Fibroblast of upper back skin (primary cell): ENCODE data around the gene LOX.
A peak's percentile ranks its signal among the peaks of the same experiment; 100 is the strongest.
"Not testable (repeated sequence)": the region's sequence is repeated elsewhere in the genome, so short reads cannot be mapped to it uniquely, and the experiment has no call there.

Experiments
- DNase-seq: peaks from one replicate; pipeline ENCODE4 v3.0.0-alpha.2; 2013

Gene LOX

GRCh38 chr5:122095158-122095557 is 17.1 kb upstream of the LOX start:
- DNase-seq, result no peak

- DNase-seq, result not testable (repeated sequence)
These were observed 16.2 kb upstream of the LOX start for GRCh38 chr5:122094251-122094650.

DNA sequence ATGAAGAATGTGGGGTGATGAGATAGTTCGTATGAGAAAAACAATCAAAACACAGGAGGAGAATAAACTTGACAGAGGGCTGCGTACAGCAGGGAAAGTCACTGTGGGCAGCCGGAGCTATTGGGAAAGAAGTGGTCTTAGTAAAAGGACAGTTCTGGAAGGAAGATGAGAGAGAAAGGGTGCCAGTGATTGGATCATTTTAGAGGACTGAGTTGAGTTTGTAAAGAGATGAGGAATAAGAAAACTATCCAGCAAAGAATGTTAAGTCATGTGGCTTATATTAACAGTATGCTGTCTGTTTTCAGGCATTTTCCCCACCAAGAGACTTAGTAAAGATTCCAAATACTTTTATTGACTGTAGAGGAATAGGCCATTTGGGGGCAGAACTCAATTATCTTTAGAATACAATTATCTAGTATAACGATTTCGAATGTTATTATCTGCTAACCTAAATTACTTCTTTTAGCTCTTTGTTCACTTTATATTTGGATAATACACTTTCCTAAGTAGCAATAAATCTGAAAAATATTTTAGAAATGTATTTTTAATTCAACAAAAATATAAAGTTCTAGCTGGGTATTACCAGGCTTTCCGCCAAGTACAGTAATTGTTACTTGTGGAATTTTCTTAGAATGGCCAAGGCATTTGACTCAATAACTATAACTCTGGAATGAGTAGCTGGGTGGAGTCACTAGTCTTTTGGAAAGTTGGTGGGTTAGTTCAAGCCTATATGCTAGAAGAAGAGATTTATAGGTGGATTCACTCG is 15.5 kb upstream of the LOX start:
- DNase-seq, result peak; percentile 95

- peak; percentile 94 for DNase-seq
These were observed 14.0 kb upstream of the LOX start for GRCh38 chr5:122091936-122092600.

DNA sequence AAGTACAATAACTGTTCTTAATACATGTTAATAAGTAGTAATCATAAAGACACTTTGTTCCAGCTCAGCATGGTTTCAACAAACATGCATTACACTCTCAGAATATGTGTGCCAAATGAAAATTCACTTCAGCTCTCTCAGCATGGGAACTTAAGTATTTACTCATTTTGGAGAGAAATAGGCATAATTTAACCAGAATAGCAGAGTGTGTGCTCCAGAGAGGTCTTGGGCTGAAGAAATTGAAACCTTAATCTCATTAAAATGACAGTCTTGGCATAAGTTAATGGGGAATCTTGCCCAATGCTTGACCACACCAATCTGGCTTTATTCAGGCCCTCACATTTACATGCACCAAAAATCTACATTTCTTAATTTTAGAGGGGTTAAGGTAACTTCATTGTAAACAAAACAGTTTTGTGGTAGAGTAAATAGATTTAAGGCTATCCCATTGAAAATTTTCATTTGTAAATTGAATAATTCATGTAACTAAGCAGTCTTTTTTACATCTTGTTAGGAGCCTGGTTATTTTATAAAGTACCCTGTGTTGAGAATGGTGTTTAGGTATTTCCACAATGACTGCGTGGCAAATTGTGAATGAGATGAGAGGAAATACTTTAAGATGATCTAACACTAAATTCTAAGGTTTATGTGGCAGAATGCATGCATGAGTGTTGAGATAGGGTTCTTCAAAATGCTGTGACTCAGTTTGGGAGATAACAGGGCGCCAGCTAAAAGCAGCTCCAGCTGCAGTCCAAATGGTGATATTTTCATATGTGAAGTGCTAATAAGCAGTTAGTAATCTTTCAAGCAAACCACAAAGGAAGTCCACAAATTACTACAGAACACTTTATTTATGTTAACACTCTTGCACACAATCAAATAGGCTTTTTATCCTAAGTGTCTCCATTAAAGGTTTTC is 11.3 kb upstream of the LOX start:
- peak; percentile 89 for DNase-seq

GRCh38 chr5:122085041-122085440 is 7.0 kb upstream of the LOX start:
- DNase-seq, result no peak

GRCh38 chr5:122083535-122083934 is 5.5 kb upstream of the LOX start:
- no peak for DNase-seq

DNA sequence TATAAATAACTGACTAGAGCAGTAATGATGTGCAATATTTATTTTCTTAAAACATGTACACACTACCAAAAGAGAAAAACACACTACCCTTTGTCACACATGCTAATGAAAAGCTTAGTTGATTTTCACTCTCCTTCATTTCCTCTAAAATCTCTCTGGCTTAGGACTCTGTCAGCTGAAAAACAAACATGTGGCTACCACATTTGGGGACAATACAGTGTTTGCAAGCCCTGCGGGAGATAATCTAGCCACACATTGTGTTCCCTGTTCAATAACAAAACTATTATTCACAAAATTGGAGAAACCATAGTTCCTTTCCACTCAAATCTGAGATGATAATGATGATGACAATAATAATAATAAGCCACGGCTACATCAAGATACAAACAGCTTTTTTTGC is 3.5 kb upstream of the LOX start:
- no peak for DNase-seq

- no peak for DNase-seq
These were observed 518 bp downstream of the LOX start for GRCh38 chr5:122077366-122078115.

GRCh38 chr5:122076669-122077365 is 1.2 kb downstream of the LOX start:
- peak; percentile 83 for DNase-seq

GRCh38 chr5:122076050-122076461 is 2.0 kb downstream of the LOX start:
- peak; percentile 34 for DNase-seq

GRCh38 chr5:122073864-122074263 is 4.2 kb downstream of the LOX start:
- DNase-seq, result no peak

- peak; percentile 29 for DNase-seq
These were observed 5.0 kb downstream of the LOX start for GRCh38 chr5:122073018-122073417.

DNA sequence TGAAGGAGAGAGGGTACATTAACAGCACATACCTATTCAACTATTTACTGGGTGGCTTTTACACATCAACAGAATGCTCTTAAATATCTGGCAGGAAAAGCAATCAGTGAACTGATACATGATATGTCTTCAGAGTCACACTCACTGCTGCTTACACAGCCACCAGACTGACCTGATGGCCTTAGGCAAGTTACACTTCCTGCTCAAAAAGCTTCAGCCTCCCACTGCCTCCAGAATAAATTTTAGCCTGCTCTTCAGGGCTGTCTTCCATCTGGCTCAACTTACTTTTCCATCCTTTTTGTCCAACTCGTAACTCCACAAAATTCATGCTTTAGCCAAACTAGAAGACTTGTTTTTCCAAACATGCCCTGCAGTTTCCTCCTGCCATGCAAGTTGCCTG is 10.7 kb downstream of the LOX start:
- DNase-seq, result no peak

- no peak for DNase-seq
These were observed 13.1 kb downstream of the LOX start for GRCh38 chr5:122064992-122065391.

DNA sequence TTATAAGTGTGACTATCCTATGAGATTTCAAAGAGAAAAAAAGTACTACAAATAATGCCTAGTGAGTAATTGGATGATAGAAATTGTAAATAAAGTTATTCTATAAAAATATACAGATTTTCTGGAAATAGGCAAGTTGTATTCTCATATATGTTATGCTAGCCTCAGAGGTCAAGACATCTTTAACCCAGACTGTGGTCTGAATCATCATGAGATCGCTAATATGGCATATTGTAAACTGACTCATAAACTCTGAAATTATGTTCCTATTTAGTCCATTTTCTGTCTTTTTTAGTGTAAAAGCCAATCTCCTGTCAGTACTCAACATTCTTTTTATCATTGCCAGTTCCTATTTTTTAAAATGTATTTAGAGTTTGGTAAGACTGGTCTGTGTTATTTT is 14.2 kb downstream of the LOX start:
- DNase-seq, result peak; percentile 51

GRCh38 chr5:122062205-122062604 is 15.9 kb downstream of the LOX start:
- peak; percentile 35 for DNase-seq

GRCh38 chr5:122056913-122057312 is 21.1 kb downstream of the LOX start:
- no peak for DNase-seq

GRCh38 chr5:122054266-122054665 is 23.8 kb downstream of the LOX start:
- DNase-seq, result no peak

GRCh38 chr5:122053181-122054109 is 24.6 kb downstream of the LOX start:
- DNase-seq, result no peak

DNA sequence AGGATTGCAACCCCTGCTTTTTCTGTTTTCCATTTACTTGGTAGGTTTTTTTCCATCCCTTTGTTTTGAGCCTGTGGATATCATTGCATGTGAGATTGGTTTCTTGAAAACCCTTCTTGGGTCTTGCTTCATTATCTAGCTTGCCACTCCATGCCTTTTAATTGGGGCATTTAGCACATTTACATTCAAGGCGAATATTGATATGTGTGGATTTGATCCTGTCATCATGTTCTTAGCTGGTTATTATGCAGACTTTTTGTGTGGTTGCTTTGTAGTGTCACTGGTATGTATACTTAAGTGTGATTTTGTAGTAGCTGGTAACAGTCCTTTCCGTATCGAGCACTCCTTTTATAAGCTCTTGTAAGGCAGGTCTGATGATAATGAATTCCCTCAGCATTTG is 26.5 kb downstream of the LOX start:
- DNase-seq, result no peak
